Muscle of leg (tissue), 11 donors: ENCODE measurements around the gene DGKZ. TPM values are rescaled to one million over a fixed set of nuclear protein-coding genes. Genes with fewer than 3 reads are reported as not detected.
"Not testable (repeated sequence)": the region's sequence is repeated elsewhere in the genome, so short reads cannot be mapped to it uniquely, and the experiment has no call there.

Experiments used
- DNase-seq: peaks from one replicate; pipeline ENCODE4 v3.0.0; 2013
- H3K27ac ChIP-seq: one replicate; pipeline ENCODE4 v1.5.1; 2013; ENCODE audit warnings: mild to moderate bottlenecking, low read length, control low read depth
- H3K27me3 ChIP-seq: one replicate; pipeline ENCODE4 v1.6.1; 2013; ENCODE audit warnings: low read length; ENCODE audit not compliant: control insufficient read depth, insufficient read depth
- H3K36me3 ChIP-seq: one replicate; pipeline ENCODE4 v1.6.1; 2013; ENCODE audit warnings: low read length; ENCODE audit not compliant: control insufficient read depth, insufficient read depth
- H3K4me1 ChIP-seq: one replicate; pipeline ENCODE4 v1.6.1; 2013; ENCODE audit warnings: low read length; ENCODE audit not compliant: control insufficient read depth, insufficient read depth
- H3K4me3 ChIP-seq: one replicate; pipeline ENCODE4 v1.5.1; 2013; ENCODE audit warnings: low read length, control low read depth
- H3K9me3 ChIP-seq: replicated peaks from 2 replicates; pipeline ENCODE4 v1.6.1; 2013; ENCODE audit warnings: low read depth, low read length; ENCODE audit not compliant: control insufficient read depth
- WGBS: methylation state at CpG from one replicate; pipeline ENCODE4 v1.1.5; 2013; ENCODE audit warnings: missing lambda C conversion rate; ENCODE audit not compliant: insufficient coverage; 5-methylcytosine and 5-hydroxymethylcytosine counted together
- polyA plus RNA-seq, 8 donors: library from polyadenylated mRNA; unstranded; fragments of 120-200 nt; gene quantifications; one replicate each; pipeline versions ENCODE4 v1.2.1 to v1.2.3, GENCODE V29; 2013; ENCODE audit warnings: inconsistent platforms in 1 of 8, low replicate concordance in 1 of 8; ENCODE audit not compliant: insufficient read length in 8 of 8, insufficient read depth in 1 of 8
- total RNA-seq: library from RNA; stranded (reverse); fragments of 120-200 nt; gene quantifications from one replicate; pipeline ENCODE4 v1.2.4, GENCODE V29; 2013

DGKZ gene
- total and polyA plus RNA-seq, 9 donors: 42.5 to 86.8 (median 72.6) TPM

DNA sequence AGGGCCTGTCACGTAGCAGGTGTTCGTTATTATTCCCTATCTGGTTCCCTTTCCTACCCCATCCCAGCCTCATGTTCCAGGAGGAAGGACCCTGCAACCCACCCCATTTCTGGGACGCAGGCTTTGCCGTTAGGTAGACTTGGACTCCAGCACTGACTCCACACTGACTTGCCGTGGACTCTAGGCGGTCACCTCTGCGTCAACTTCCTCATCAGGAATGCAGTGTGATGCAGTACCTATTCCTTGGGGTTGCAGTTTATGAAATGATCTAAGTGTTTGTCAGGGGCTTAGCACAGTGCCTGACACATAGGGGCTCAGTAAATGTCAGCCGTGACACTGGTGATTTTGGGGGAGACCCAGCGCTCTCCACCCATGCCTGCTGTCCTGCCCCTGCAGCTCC is 16.8 kb downstream of the DGKZ start:
- no peak overlapping the region for H3K4me3 ChIP-seq
- H3K36me3 ChIP-seq: peaks cover 19% of the 10 kb centered on the region
- peaks cover 76% of the 10 kb centered on the region for H3K4me1 ChIP-seq
- no peaks in the 10 kb centered on the region for H3K9me3 ChIP-seq
- no peak for DNase-seq
- no peaks in the 10 kb centered on the region for H3K27me3 ChIP-seq
- peak overlapping the region; percentile 98 for H3K27ac ChIP-seq
- 74% methylated on average over 9 of the region's 9 CpGs for WGBS

DNA sequence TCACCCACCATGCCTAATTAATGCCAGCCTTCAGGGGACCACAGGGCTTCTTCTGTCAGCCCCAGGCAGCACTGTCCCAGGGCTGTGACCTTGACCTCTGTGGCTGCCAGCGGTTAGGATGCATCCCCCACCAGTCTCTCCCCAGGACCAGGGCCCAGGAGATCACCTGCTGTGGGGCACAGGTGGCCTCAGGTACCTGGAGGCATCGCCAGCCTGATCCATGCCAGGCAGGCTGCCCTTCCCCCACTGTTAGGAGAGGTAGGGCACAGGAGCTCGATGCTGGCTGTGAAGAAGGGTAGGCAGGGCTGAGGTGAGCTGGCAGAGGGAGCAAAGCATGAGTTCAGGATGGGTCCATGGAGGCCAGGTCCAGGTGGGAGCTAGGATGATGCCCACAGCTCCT is 17.5 kb downstream of the DGKZ start:
- 33% methylated on average over 1 of the region's 3 CpGs for WGBS
- no peaks in the 10 kb centered on the region for H3K9me3 ChIP-seq
- no peak overlapping the region for H3K27ac ChIP-seq
- no peaks in the 10 kb centered on the region for H3K27me3 ChIP-seq
- peaks cover 26% of the 10 kb centered on the region for H3K36me3 ChIP-seq
- DNase-seq: no peak
- H3K4me3 ChIP-seq: no peak overlapping the region
- peaks cover 82% of the 10 kb centered on the region for H3K4me1 ChIP-seq

DNA sequence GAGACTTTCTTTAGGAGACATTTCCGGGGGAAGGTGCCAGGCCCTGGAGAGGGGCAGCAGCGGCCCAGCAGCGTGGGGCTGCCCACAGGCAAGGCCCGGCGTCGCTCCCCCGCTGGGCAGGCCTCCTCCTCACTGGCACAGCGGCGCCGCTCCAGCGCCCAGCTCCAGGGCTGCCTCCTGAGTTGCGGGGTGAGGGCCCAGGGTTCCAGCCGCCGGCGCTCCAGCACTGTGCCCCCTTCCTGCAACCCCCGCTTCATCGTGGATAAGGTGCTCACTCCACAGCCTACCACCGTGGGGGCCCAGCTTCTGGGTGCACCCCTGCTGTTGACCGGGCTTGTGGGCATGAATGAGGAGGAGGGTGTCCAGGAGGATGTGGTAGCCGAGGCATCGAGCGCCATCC is 19.0 kb downstream of the DGKZ start:
- H3K9me3 ChIP-seq: no peaks in the 10 kb centered on the region
- DNase-seq: no peak
- no peaks in the 10 kb centered on the region for H3K27me3 ChIP-seq
- no peak overlapping the region for H3K4me3 ChIP-seq
- WGBS: 87% methylated on average over 13 of the region's 22 CpGs
- peaks cover 36% of the 10 kb centered on the region for H3K36me3 ChIP-seq
- H3K4me1 ChIP-seq: peaks cover 75% of the 10 kb centered on the region
- no peak overlapping the region for H3K27ac ChIP-seq

DNA sequence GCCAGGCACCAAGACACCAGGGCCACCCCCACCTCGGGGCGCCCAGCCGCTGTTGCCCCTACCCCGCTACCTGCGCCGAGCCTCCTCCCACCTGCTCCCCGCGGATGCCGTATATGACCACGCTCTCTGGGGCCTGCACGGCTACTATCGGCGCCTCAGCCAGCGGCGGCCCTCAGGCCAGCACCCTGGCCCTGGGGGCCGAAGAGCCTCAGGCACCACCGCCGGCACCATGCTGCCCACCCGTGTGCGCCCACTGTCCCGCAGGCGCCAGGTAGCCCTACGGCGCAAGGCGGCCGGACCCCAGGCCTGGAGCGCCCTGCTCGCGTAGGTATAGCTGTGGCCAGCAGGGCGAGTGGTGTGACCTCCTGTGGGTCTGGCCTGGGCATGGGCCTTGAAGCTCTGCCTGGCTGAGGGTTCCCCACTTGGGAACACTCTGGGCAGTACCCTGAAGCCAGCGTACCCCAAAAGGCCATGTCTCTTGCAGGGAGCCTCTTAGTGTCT is 19.4 kb downstream of the DGKZ start:
- Histone ChIP-seq H3K36me3 (peaks cover 40% of the 10 kb centered on the region), H3K9me3 (no peaks in the 10 kb centered on the region), H3K27me3 (no peaks in the 10 kb centered on the region), H3K27ac (peak overlapping the region; percentile 67), H3K4me1 (peaks cover 72% of the 10 kb centered on the region), H3K4me3 (no peak overlapping the region)
- 88% methylated on average over 30 of the region's 31 CpGs for WGBS
- DNase-seq: no peak

DNA sequence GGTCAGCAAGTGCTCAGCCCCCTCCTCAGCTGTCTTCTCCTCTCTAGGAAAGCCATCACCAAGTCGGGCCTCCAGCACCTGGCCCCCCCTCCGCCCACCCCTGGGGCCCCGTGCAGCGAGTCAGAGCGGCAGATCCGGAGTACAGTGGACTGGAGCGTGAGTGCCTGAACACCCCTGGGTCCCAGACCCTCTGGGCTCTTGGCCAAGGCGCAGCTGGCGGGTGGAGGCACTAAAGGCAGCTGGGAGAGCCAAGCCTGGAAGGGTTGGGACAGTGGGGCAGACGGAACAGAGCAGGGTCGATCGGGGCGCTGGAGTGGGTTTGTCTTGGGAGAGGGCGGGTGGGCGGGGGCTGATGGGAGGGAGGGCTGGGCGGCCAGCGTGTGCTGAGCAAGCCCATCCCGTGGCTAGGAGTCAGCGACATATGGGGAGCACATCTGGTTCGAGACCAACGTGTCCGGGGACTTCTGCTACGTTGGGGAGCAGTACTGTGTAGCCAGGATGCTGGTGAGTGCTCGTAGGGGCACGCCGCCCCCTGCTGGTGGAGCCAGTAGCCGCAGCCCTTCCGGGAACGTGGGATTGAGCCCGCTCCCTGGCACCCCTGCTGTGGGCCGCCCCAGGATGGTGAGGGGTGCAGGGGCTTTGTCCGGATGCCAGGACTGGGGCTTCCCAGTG is 20.1 kb downstream of the DGKZ start:
- H3K36me3 ChIP-seq: peaks cover 47% of the 10 kb centered on the region
- no peaks in the 10 kb centered on the region for H3K27me3 ChIP-seq
- no peaks in the 10 kb centered on the region for H3K9me3 ChIP-seq
- peak overlapping the region; percentile 67 for H3K27ac ChIP-seq
- H3K4me3 ChIP-seq: no peak overlapping the region
- H3K4me1 ChIP-seq: peaks cover 72% of the 10 kb centered on the region
- peak; percentile 92 for DNase-seq
- WGBS: 3% methylated on average over 21 of the region's 32 CpGs

DNA sequence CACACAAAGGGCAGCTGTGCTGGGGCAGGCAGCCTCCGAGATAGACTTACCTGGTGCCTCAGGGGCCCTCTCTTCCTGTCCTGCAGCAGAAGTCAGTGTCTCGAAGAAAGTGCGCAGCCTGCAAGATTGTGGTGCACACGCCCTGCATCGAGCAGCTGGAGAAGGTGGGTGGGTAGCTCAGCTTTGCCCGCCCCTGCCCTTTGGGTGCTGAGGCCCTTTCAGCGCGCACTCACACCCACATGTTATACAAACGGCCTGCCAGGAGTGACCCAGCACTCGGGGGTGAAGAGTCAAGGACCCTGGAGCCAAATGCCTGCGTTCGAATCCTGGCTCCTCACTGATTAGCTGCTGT is 20.6 kb downstream of the DGKZ start:
- no peak for DNase-seq
- 64% methylated on average over 5 of the region's 12 CpGs for WGBS
- H3K4me3 ChIP-seq: no peak overlapping the region
- H3K36me3 ChIP-seq: peaks cover 51% of the 10 kb centered on the region
- peaks cover 69% of the 10 kb centered on the region for H3K4me1 ChIP-seq
- no peaks in the 10 kb centered on the region for H3K27me3 ChIP-seq
- peak overlapping the region; percentile 20 for H3K27ac ChIP-seq
- H3K9me3 ChIP-seq: no peaks in the 10 kb centered on the region

DNA sequence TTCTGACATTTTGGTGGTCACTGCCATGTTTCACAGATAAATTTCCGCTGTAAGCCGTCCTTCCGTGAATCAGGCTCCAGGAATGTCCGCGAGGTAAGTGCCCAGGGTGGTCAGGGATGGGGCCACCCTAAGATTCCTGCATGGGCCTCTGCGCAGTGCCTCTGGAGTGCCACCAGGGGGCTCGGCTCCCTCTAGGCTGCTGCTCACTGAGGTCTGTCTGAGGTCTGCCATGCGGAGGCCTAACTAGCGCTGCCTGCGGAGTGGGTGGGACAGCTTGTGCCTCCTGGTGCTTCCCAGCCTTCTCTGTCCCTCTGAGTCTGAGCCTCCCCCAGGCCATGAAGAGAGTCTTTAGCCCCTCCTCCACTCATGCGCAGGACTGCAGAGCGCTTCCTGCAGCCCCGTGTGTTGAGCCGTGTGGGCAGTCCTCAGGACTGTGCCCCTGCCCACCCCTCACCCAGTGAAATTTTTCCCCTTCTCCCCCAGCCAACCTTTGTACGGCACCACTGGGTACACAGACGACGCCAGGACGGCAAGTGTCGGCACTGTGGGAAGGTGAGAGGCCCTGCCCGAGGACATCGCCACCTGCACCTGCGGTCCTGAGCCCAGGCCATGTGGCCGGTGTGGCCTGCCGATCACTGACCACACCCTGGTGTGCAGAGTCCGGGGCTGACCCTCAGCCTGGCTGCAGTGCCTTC is 22.3 kb downstream of the DGKZ start:
- Histone ChIP-seq H3K36me3 (peaks cover 63% of the 10 kb centered on the region), H3K27me3 (no peaks in the 10 kb centered on the region), H3K9me3 (no peaks in the 10 kb centered on the region), H3K27ac (no peak overlapping the region), H3K4me3 (no peak overlapping the region), H3K4me1 (peaks cover 58% of the 10 kb centered on the region)
- DNase-seq: peak; percentile 65
- WGBS: 61% methylated on average over 24 of the region's 25 CpGs

DNA sequence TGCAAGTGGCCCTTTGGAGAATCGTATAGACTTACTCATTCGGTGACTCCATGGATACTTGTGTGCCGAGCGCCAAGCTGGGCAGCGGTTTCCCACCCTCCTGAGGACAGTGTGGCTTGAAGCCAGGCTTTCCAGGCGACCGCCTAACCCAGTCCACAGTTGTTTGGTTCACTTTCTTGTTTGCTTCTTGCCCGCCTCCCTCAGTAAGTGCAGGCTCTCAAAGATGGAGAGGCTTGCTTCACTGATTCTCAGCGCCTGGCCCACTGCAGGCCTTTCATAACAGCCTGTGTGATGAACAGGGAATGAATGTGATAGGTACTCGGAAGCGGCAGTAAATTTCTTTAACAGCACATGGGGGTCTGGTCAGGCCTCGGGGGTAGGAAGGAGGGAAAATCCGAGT is 23.0 kb downstream of the DGKZ start:
- peaks cover 52% of the 10 kb centered on the region for H3K4me1 ChIP-seq
- no peak overlapping the region for H3K4me3 ChIP-seq
- H3K9me3 ChIP-seq: no peaks in the 10 kb centered on the region
- 64% methylated on average over 13 of the region's 13 CpGs for WGBS
- no peak for DNase-seq
- H3K36me3 ChIP-seq: peaks cover 64% of the 10 kb centered on the region
- H3K27ac ChIP-seq: no peak overlapping the region
- no peaks in the 10 kb centered on the region for H3K27me3 ChIP-seq

DNA sequence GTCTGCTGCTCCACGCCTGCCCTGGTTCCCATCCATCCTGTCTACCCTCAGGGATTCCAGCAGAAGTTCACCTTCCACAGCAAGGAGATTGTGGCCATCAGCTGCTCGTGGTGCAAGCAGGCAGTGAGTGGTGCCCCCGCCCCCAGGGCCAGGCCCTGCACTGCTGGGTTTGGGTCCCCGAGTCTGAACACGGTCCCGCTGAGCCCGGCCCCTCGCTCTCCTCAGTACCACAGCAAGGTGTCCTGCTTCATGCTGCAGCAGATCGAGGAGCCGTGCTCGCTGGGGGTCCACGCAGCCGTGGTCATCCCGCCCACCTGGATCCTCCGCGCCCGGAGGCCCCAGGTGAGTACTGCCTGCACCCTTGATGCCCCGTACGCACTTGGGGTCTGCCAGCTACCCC is 24.0 kb downstream of the DGKZ start:
- H3K4me3 ChIP-seq, H3K9me3 ChIP-seq, DNase-seq, H3K27ac ChIP-seq, H3K27me3 ChIP-seq: not testable (repeated sequence)
- 93% methylated on average over 18 of the region's 19 CpGs for WGBS
- Histone ChIP-seq H3K4me1 (peaks cover 46% of the 10 kb centered on the region), H3K36me3 (peaks cover 74% of the 10 kb centered on the region)

DNA sequence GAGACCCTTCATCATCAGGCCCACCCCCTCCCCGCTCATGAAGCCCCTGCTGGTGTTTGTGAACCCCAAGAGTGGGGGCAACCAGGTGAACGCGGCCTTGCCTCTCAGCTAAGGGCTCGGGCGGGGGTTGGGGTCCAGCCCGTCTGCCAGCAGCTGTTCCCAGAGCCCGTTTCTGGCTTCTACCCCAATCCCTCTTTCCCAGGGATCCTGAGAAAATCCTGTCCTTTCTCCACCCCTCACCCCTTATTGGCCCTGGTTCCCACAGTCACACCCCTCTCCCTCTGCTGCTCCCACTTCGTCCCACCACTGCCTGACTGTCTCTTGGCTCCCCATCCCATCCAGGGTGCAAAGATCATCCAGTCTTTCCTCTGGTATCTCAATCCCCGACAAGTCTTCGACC is 24.8 kb downstream of the DGKZ start:
- Histone ChIP-seq H3K4me3 (no peak overlapping the region), H3K36me3 (peaks cover 82% of the 10 kb centered on the region), H3K27ac (peak overlapping the region; percentile 7), H3K27me3 (no peaks in the 10 kb centered on the region), H3K4me1 (peaks cover 38% of the 10 kb centered on the region), H3K9me3 (no peaks in the 10 kb centered on the region)
- WGBS: 56% methylated on average over 8 of the region's 10 CpGs
- peak; percentile 53 for DNase-seq
